Spleen (tissue), 11 donors: ENCODE data around the gene NCK2. TPM values are rescaled to one million over a fixed set of nuclear protein-coding genes. Genes with fewer than 3 reads are reported as not detected.

Experiments
- DNase-seq: peaks from one replicate; pipeline ENCODE4 v3.0.0-alpha.2; 2020
- H3K27ac ChIP-seq, 8 donors: fragments of 200-600 bp; sonication (generic) in 7 of 8; 1 replicate in 4 of 8; 2 replicates in 4 of 8; pipeline versions ENCODE4 v1.5.0 to v1.8.0; 2016 to 2021; ENCODE audit warnings: inconsistent platforms in 4 of 8, mild to moderate bottlenecking in 4 of 8, moderate library complexity in 1 of 8
- H3K27me3 ChIP-seq, 7 donors: fragments of 200-600 bp; sonication (generic) in 6 of 7; replicated peaks in 1 of 7; 1 replicate in 4 of 7; 2 replicates in 3 of 7; pipeline versions ENCODE4 v1.5.0 to v1.8.0; 2016 to 2021; ENCODE audit warnings: inconsistent platforms in 3 of 7, mild to moderate bottlenecking in 1 of 7
- H3K36me3 ChIP-seq, 6 donors: fragments of 200-600 bp; sonication (generic) in 5 of 6; 1 replicate in 4 of 6; 2 replicates in 2 of 6; pipeline versions ENCODE4 v1.5.0 to v1.8.0; 2016 to 2021; ENCODE audit warnings: inconsistent platforms in 2 of 6
- H3K4me1 ChIP-seq, 6 donors: fragments of 200-600 bp; sonication (generic) in 5 of 6; 1 replicate in 3 of 6; 2 replicates in 3 of 6; pipeline versions ENCODE4 v1.5.0 to v1.8.0; 2016 to 2021; ENCODE audit warnings: inconsistent platforms in 3 of 6
- H3K4me3 ChIP-seq, 8 donors: fragments of 200-600 bp; sonication (generic) in 7 of 8; 1 replicate in 4 of 8; 2 replicates in 4 of 8; pipeline versions ENCODE4 v1.5.0 to v1.8.0; 2016 to 2021; ENCODE audit warnings: inconsistent platforms in 4 of 8, mild to moderate bottlenecking in 4 of 8, moderate library complexity in 2 of 8
- H3K9me3 ChIP-seq, 8 donors: fragments of 200-600 bp; sonication (generic) in 7 of 8; 1 replicate in 4 of 8; 2 replicates in 4 of 8; pipeline versions ENCODE4 v1.5.0 to v1.8.0; 2016 to 2021; ENCODE audit warnings: inconsistent platforms in 4 of 8
- POLR2A ChIP-seq, 3 donors: fragments of 450-650 bp; IDR thresholded peaks; one replicate each; pipeline ENCODE4 v1.5.1; 2017; ENCODE audit warnings: antibody characterized with exemption in 3 of 3, mild to moderate bottlenecking in 1 of 3
- POLR2AphosphoS5 ChIP-seq, 3 donors: sonication (generic); formaldehyde crosslinking; IDR thresholded peaks; one replicate each; pipeline ENCODE4 v1.5.1; 2017; ENCODE audit warnings: antibody characterized with exemption in 3 of 3
- WGBS, 5 donors: extraction: QIAGEN DNeasy Blood & Tissue Kit in 3 of 5; methylation state at CpG; one replicate each; pipeline versions ENCODE4 v1.1.5 to v1.1.7; 2013 to 2018; 5-methylcytosine and 5-hydroxymethylcytosine counted together
- intact Hi-C: fragments of 100-400 bp; cut with DNase I; formaldehyde crosslinking; loops from one replicate; pipeline ENCODE4 v1.15.0; 2023; ENCODE audit warnings: low total_unique reads
- polyA plus RNA-seq, 3 donors: library from polyadenylated mRNA; stranded (reverse); fragments of 200-250 nt; gene quantifications; one replicate each; pipeline ENCODE4 v1.2.1, GENCODE V29; 2013
- total RNA-seq, 7 donors: library from RNA; depleted of rRNA in 3 of 7; stranded (reverse); fragments of >200 nt in 3 of 7; fragmentation: NEBNext Ultra II Directional in 4 of 7; extraction: Animal tissue kit (Norgen Biotek cat#: 25700) in 4 of 7; gene quantifications; one replicate each; pipeline versions ENCODE4 v1.1.0 to v1.2.1, GENCODE V29; 2016 to 2021
- TF ChIP-seq, protein P1 (sequence below), 11 experiments: fragments of 200-600 bp in 7 of 11; fragments of 450-650 bp in 4 of 11; sonication (generic) in 4 of 11; IDR thresholded peaks in 8 of 11; conservative IDR thresholded peaks in 3 of 11; 1 replicate in 7 of 11; 2 replicates in 4 of 11; pipeline versions ENCODE4 v1.4.0 to v1.8.0; 2016 to 2021; ENCODE audit warnings: antibody characterized with exemption in 11 of 11, inconsistent platforms in 4 of 11, mild to moderate bottlenecking in 1 of 11
- donor health status: healthy with polysubstance abuse.
- donor health status: DM: no; HTN: no; CAD: no; lungs with moderate emphysema.
- donor health status: DM: no; HTN: no; CAD: no.
- donor health status: Bipolar disorder and iron deficiency.
- donor health status: healthy.
- donor health status: DM: no; HTN: no; CAD: no.
- donor health status: DM: yes; HTN: yes; CAD: no.

NCK2 gene
- total and polyA plus RNA-seq, 10 donors: 21.5 to 106 (median 62.6) TPM

- intact Hi-C loops: no loop called here
- Histone ChIP-seq H3K27me3 (no peaks in the 10 kb centered on the region), H3K36me3 (no peaks in the 10 kb centered on the region), H3K4me3 (peak overlapping the region in 1 of 8 donors; percentile 50), H3K27ac (peak overlapping the region; percentile 59 to 93 (median 90)), H3K9me3 (no peaks in the 10 kb centered on the region), H3K4me1 (peaks cover 86 to 100% (median 98%) of the 10 kb centered on the region in 6 donors)
- WGBS, 5 donors: 12 to 24% (median 20%) methylated on average over 2 of the region's 2 CpGs
- TF ChIP-seq POLR2A (IDR thresholded peaks at IDR 0.05) (peak in 1 of 3 donors; percentile 37), POLR2AphosphoS5 (IDR thresholded peaks at IDR 0.05) (peak in 1 of 3 donors; percentile 66)
- TF ChIP-seq, protein P1, sequence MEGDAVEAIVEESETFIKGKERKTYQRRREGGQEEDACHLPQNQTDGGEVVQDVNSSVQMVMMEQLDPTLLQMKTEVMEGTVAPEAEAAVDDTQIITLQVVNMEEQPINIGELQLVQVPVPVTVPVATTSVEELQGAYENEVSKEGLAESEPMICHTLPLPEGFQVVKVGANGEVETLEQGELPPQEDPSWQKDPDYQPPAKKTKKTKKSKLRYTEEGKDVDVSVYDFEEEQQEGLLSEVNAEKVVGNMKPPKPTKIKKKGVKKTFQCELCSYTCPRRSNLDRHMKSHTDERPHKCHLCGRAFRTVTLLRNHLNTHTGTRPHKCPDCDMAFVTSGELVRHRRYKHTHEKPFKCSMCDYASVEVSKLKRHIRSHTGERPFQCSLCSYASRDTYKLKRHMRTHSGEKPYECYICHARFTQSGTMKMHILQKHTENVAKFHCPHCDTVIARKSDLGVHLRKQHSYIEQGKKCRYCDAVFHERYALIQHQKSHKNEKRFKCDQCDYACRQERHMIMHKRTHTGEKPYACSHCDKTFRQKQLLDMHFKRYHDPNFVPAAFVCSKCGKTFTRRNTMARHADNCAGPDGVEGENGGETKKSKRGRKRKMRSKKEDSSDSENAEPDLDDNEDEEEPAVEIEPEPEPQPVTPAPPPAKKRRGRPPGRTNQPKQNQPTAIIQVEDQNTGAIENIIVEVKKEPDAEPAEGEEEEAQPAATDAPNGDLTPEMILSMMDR (IDR thresholded peaks at IDR 0.05 in 8 of 11, conservative IDR thresholded peaks at IDR 0.05 in 3 of 11): no peak
- no peak for DNase-seq
These were observed 53.9 kb downstream of the NCK2 start for GRCh38 chr2:105798595-105798994.

GRCh38 chr2:105800036-105800713 lies 55.5 kb downstream of the NCK2 start:
- TF ChIP-seq POLR2AphosphoS5 (IDR thresholded peaks at IDR 0.05): peak in 1 of 3 donors; percentile 33
- TF ChIP-seq, protein P1 (IDR thresholded peaks at IDR 0.05 in 8 of 11, conservative IDR thresholded peaks at IDR 0.05 in 3 of 11): no peak
- H3K4me3 ChIP-seq: peak overlapping the region in 1 of 8 donors; percentile 33
- peak overlapping the region; percentile 70 to 93 (median 90) for H3K27ac ChIP-seq
- peaks cover 92 to 100% (median 100%) of the 10 kb centered on the region in 6 donors for H3K4me1 ChIP-seq
- no peaks in the 10 kb centered on the region for H3K36me3 ChIP-seq
- H3K9me3 ChIP-seq: no peaks in the 10 kb centered on the region
- no peaks in the 10 kb centered on the region for H3K27me3 ChIP-seq
- intact Hi-C loops: no loop called here
- 63 to 79% (median 69%) methylated on average over 9 of the region's 9 CpGs for WGBS, 5 donors
- DNase-seq: no peak

DNA sequence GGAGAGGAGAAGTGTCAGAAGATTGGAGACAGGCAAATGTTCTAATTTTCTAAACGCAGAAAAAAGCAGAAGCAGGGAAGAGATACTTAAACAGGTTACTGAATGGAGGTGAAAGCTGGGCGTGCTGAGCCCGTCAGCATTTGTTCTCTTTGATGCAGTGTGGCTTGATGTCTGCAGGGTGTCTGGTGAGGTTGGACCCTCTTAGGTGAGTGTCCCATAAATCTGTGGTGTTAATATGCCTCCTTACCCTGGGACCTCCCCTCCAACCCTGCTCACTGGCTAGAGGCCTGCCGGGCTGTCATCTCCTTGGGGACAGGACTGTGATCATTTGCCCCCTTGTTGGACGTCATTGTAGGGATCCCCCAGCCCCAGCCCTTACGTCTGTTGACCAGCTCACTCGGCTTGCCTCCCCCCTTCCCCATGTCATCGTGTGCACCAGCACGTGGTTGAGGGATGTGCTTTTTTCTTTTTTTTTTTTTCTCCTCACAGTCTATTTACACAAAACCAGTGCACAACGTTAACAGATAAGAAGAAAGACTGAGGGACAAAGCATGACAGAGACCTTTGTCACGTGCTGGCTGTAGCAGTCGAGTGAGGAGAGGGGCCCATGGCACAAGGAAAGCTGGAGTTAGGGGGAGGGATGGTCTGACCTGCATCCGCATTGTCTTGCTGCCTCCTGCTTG lies 56.4 kb downstream of the NCK2 start:
- H3K27ac ChIP-seq: peak overlapping the region; percentile 70 to 93 (median 90)
- H3K4me1 ChIP-seq: peaks cover 86 to 100% (median 97%) of the 10 kb centered on the region in 6 donors
- intact Hi-C loops: no loop called here
- H3K27me3 ChIP-seq: no peaks in the 10 kb centered on the region
- no peaks in the 10 kb centered on the region for H3K36me3 ChIP-seq
- peak overlapping the region in 1 of 8 donors; percentile 33 for H3K4me3 ChIP-seq
- DNase-seq: no peak
- 46 to 53% (median 49%) methylated on average over 13 of the region's 13 CpGs for WGBS, 5 donors
- no peaks in the 10 kb centered on the region for H3K9me3 ChIP-seq
- TF ChIP-seq, protein P1 (IDR thresholded peaks at IDR 0.05 in 8 of 11, conservative IDR thresholded peaks at IDR 0.05 in 3 of 11): no peak
- TF ChIP-seq POLR2AphosphoS5 (IDR thresholded peaks at IDR 0.05): no peak
- TF ChIP-seq POLR2A (IDR thresholded peaks at IDR 0.05): no peak

DNA sequence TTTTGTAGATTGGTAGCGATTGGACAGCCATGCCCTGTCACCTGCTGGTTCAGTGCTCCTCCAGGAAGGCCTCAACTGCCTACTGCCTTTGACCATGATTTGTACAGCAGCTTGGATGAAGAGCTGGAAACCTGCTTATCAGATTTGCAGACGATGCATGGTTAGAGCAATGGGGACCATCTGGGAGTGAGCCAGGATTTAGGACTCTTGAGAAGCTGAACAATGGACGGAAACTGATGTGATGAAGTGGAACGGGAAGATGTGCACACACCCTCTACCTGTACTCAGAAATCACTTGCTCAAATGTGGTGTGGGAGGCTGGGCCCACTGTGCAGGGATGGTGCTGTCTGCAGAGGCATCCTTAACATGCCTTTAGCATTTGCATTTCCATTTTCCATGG lies 57.2 kb downstream of the NCK2 start:
- Histone ChIP-seq H3K9me3 (no peaks in the 10 kb centered on the region), H3K27ac (peak overlapping the region; percentile 16 to 93 (median 90)), H3K36me3 (peaks cover 0 to 3% (median 0%) of the 10 kb centered on the region in 6 donors), H3K4me1 (peaks cover 77 to 99% (median 95%) of the 10 kb centered on the region in 6 donors), H3K4me3 (peak overlapping the region in 1 of 8 donors; percentile 33), H3K27me3 (no peaks in the 10 kb centered on the region)
- no peak for DNase-seq
- TF ChIP-seq POLR2A (IDR thresholded peaks at IDR 0.05) (no peak), POLR2AphosphoS5 (IDR thresholded peaks at IDR 0.05) (no peak)
- TF ChIP-seq, protein P1 (IDR thresholded peaks at IDR 0.05 in 8 of 11, conservative IDR thresholded peaks at IDR 0.05 in 3 of 11): no peak
- intact Hi-C loops: no loop called here
- 52 to 73% (median 62%) methylated on average over 4 of the region's 4 CpGs for WGBS, 5 donors
